ENCODE results near the gene SCFD1.

The SCFD1 gene

DNA sequence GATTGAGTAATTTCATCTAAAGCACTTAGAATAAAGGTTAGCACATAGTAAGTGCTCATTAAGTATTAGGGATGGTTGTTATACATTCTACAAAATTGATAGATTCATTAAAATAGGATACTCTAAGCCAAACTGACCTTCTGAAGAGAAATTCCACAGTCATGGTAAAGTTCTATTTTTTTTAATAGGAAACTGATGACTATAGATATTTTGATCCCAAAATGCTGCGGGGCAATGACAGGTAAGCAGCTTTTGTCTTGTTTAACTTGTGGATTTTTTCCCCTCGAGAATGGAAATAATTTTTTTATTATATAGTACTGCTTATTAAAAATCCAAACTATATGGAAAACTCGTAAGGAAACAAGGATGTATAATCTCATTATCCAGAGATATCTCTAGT, 97.0 kb downstream of the SCFD1 start:
- Histone ChIP-seq H3K4me1 (ENCODE audit: control insufficient read depth, insufficient read depth, low read length) (no peaks in the 10 kb centered on the region), H3K4me3 (ENCODE audit: low read length) (no peak overlapping the region), H3K36me3 (ENCODE audit: insufficient read depth, low read length) (peaks cover 38% of the 10 kb centered on the region), H3K27me3 (ENCODE audit: control insufficient read depth, insufficient read depth, low read length) (no peaks in the 10 kb centered on the region), H3K4me2 (ENCODE audit: low read length) (no peak overlapping the region), H3K9me3 (replicated peaks; ENCODE audit: low read length) (no peaks in the 10 kb centered on the region), H3K9ac (ENCODE audit: low read depth, low read length) (no peak overlapping the region)

DNA sequence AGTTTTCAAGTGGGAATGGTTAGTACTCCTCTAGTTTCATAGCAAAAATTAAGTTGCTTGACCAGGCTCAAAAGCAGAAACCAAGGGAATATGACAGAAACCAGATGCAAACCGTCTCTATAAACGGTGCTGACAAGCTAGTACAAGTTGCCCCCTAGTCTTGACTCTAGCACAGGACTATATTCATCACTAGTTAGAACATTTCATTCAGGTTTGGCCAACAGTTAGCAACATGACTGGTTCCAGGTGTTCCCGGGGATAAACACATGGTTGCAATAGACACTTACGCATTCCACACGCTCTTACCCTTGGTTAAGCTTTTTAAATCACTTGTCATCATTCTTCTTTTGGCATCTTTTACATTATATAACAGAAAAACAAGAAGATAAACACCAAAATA, 103.6 kb downstream of the SCFD1 start:
- no peaks in the 10 kb centered on the region for H3K4me1 ChIP-seq (ENCODE audit: control insufficient read depth, insufficient read depth, low read length)
- H3K9me3 ChIP-seq (replicated peaks; ENCODE audit: low read length) = no peaks in the 10 kb centered on the region
- H3K9ac ChIP-seq (ENCODE audit: low read depth, low read length) = no peak overlapping the region
- H3K4me3 ChIP-seq (ENCODE audit: low read length) = no peak overlapping the region
- no peak overlapping the region for H3K4me2 ChIP-seq (ENCODE audit: low read length)
- H3K27me3 ChIP-seq (ENCODE audit: control insufficient read depth, insufficient read depth, low read length) = no peaks in the 10 kb centered on the region
- H3K36me3 ChIP-seq (ENCODE audit: insufficient read depth, low read length) = peaks cover 43% of the 10 kb centered on the region

DNA sequence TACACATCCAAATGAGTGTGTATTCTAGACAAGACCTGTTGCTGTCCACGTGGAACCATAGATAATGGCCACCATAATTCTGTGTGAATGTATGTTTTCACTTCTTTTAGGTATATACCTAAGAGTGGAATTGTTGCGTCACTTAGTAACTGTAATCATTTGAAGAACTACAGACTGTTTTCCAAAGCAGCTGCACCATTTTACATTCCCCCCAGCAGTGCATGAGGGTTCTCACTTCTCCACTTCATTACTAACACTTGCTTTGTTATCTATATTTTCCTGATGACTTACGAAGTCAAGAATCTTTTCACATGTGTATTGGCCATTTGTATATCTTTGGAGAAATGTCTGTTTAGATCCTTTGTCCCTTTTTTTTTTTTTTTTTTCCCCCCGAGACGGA, 106.4 kb downstream of the SCFD1 start:
- no peak overlapping the region for H3K4me2 ChIP-seq (ENCODE audit: low read length)
- no peaks in the 10 kb centered on the region for H3K9me3 ChIP-seq (replicated peaks; ENCODE audit: low read length)
- H3K4me3 ChIP-seq (ENCODE audit: low read length) = no peak overlapping the region
- no peaks in the 10 kb centered on the region for H3K27me3 ChIP-seq (ENCODE audit: control insufficient read depth, insufficient read depth, low read length)
- no peaks in the 10 kb centered on the region for H3K4me1 ChIP-seq (ENCODE audit: control insufficient read depth, insufficient read depth, low read length)
- peaks cover 33% of the 10 kb centered on the region for H3K36me3 ChIP-seq (ENCODE audit: insufficient read depth, low read length)
- H3K9ac ChIP-seq (ENCODE audit: low read depth, low read length) = no peak overlapping the region

DNA sequence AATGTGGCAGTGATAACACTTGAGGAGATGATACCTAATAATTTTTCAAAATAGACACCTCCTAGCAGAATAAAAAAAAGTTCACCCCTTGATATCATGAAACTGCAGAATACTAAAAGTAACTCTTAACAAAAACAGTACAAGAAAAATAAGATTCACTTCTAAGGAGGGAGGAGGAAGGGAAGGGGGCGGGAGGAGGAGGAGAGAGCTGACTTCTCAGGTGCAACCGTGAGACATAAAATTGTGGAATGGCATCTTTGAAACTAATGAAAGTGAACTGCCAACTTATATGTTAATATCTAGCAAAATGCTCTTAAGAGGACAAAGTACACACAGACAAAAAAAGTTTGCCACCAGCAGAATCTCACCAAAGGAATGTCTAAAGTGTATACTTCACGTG, 115.8 kb downstream of the SCFD1 start:
- Histone ChIP-seq H3K9ac (ENCODE audit: low read depth, low read length) (no peak overlapping the region), H3K4me1 (ENCODE audit: control insufficient read depth, insufficient read depth, low read length) (no peaks in the 10 kb centered on the region), H3K27me3 (ENCODE audit: control insufficient read depth, insufficient read depth, low read length) (no peaks in the 10 kb centered on the region), H3K4me3 (ENCODE audit: low read length) (no peak overlapping the region), H3K4me2 (ENCODE audit: low read length) (no peak overlapping the region), H3K36me3 (ENCODE audit: insufficient read depth, low read length) (peaks cover 25% of the 10 kb centered on the region), H3K9me3 (replicated peaks; ENCODE audit: low read length) (no peaks in the 10 kb centered on the region)

DNA sequence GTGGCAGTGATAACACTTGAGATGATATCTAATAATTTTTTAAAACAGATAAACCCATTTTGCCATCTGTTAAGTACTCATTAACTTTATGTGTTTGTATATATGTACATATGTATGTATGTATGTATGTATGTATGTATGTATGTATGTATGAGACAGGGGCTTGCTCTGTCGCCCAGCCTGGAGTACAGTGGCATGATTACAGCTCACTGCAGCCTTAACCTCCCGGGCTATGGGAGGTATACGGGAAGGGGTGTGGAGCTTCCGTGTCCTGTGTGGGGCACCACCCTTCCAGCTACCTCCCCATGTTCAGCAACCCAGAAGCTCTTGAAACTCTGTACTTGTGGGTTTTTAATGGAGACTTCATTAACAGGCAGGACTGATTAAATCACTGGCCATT, 116.9 kb downstream of the SCFD1 start:
- no peaks in the 10 kb centered on the region for H3K9me3 ChIP-seq (replicated peaks; ENCODE audit: low read length)
- H3K4me1 ChIP-seq (ENCODE audit: control insufficient read depth, insufficient read depth, low read length) = no peaks in the 10 kb centered on the region
- H3K27me3 ChIP-seq (ENCODE audit: control insufficient read depth, insufficient read depth, low read length) = no peaks in the 10 kb centered on the region
- no peak overlapping the region for H3K4me2 ChIP-seq (ENCODE audit: low read length)
- no peak overlapping the region for H3K9ac ChIP-seq (ENCODE audit: low read depth, low read length)
- H3K36me3 ChIP-seq (ENCODE audit: insufficient read depth, low read length) = peaks cover 25% of the 10 kb centered on the region
- no peak overlapping the region for H3K4me3 ChIP-seq (ENCODE audit: low read length)

DNA sequence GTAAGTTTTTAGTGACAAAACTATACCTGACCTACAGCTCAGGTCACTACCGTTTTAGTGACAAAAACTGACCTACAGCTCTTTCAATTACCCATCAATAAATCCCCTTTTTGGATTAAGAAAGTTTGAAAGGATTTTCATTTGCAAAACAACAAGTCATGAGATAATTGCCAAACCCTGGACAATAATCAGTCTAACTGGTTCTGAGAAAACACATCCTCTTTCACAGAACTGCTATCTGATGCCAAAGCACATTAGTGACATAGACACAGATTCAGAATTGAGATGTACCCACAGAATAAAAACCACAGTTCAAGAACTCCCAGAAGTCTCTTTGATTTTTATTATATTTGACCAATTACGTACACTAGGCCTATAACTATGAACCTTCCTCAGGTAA, 126.2 kb downstream of the SCFD1 start:
- no peak overlapping the region for H3K9ac ChIP-seq (ENCODE audit: low read depth, low read length)
- H3K4me1 ChIP-seq (ENCODE audit: control insufficient read depth, insufficient read depth, low read length) = no peaks in the 10 kb centered on the region
- H3K36me3 ChIP-seq (ENCODE audit: insufficient read depth, low read length) = no peaks in the 10 kb centered on the region
- no peak overlapping the region for H3K4me3 ChIP-seq (ENCODE audit: low read length)
- no peaks in the 10 kb centered on the region for H3K9me3 ChIP-seq (replicated peaks; ENCODE audit: low read length)
- no peak overlapping the region for H3K4me2 ChIP-seq (ENCODE audit: low read length)
- peaks cover 43% of the 10 kb centered on the region for H3K27me3 ChIP-seq (ENCODE audit: control insufficient read depth, insufficient read depth, low read length)

DNA sequence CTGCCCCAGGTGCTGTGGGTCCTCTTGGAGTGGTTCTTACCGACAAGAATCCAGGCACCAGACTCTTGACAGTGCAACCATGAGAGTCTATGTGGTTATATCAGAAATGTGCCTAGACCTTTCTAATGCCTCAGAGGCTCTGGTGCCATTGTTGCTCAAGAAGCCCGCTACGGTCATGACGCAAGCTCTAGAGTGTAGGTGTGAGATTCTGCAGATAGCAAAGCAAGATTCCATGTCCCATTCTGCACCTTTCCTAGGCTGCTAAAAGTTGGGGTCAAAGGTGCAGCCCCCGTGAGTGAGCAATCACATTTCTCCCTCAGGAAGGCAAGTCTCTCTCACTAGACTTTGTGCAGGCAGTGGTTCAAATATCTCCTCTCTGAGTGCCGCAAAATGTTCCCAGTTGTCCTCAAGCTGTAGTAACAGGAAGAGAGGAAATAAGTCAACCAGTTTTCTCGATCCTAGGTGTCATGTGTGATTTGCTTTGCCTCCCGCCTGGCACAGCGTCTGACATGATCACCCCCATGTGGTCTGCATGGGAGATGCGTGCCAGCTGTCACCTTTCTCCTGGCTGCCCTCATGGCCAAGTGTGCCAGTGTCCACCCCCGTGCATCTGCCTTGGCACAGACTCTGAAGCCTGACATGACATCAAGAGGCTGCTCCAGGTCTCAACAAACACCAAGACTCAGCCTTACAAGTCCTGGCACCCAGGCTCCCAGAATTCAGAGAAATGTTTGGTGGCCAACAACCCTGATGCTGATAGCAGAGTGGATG, 129.7 kb downstream of the SCFD1 start:
- Histone ChIP-seq H3K9ac (ENCODE audit: low read depth, low read length) (no peak overlapping the region), H3K9me3 (replicated peaks; ENCODE audit: low read length) (no peaks in the 10 kb centered on the region), H3K27me3 (ENCODE audit: control insufficient read depth, insufficient read depth, low read length) (peaks cover 46% of the 10 kb centered on the region), H3K4me2 (ENCODE audit: low read length) (no peak overlapping the region), H3K4me3 (ENCODE audit: low read length) (no peak overlapping the region), H3K4me1 (ENCODE audit: control insufficient read depth, insufficient read depth, low read length) (no peaks in the 10 kb centered on the region), H3K36me3 (ENCODE audit: insufficient read depth, low read length) (no peaks in the 10 kb centered on the region)

DNA sequence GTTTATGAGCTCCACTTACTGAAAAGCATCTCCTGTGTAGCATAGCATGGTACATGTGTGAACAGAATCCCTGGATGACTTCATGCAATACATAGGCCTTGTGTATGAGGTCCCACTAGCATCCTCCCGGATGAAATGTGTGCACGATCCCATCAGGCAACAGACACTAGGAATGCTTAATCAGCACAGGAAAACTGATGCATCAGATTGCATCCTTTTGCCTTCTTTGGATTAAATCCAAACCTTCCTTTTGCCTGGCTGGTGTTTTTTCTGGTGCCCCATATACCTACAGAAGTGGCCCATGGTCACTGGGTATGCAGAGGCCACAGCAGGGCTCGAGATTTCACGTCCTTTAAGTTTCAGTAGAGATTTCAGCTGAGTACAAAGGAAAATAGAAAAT, 131.3 kb downstream of the SCFD1 start:
- no peak overlapping the region for H3K9ac ChIP-seq (ENCODE audit: low read depth, low read length)
- no peaks in the 10 kb centered on the region for H3K9me3 ChIP-seq (replicated peaks; ENCODE audit: low read length)
- H3K4me1 ChIP-seq (ENCODE audit: control insufficient read depth, insufficient read depth, low read length) = no peaks in the 10 kb centered on the region
- H3K4me2 ChIP-seq (ENCODE audit: low read length) = no peak overlapping the region
- H3K4me3 ChIP-seq (ENCODE audit: low read length) = no peak overlapping the region
- peaks cover 37% of the 10 kb centered on the region for H3K27me3 ChIP-seq (ENCODE audit: control insufficient read depth, insufficient read depth, low read length)
- H3K36me3 ChIP-seq (ENCODE audit: insufficient read depth, low read length) = no peaks in the 10 kb centered on the region

DNA sequence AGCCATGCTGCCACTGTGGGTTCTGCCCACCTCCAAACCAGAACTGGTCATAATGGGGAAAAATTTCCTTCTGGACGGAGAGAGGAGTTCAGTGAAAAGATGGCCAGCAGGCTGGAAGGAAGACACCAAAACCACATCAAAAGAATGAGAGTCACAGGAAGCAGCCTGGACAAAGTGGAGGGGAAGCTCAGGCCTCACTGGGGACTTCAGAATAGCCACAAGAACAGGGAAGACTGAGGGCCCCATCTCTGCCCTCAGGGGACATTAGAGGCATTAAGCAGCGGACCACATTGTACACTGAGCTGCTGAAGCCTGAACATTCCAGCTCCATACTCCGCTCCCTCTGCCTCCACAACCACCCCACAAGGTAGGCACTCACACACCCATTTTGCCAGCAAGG, 132.7 kb downstream of the SCFD1 start:
- Histone ChIP-seq H3K9me3 (replicated peaks; ENCODE audit: low read length) (no peaks in the 10 kb centered on the region), H3K27me3 (ENCODE audit: control insufficient read depth, insufficient read depth, low read length) (peaks cover 31% of the 10 kb centered on the region), H3K36me3 (ENCODE audit: insufficient read depth, low read length) (no peaks in the 10 kb centered on the region), H3K9ac (ENCODE audit: low read depth, low read length) (no peak overlapping the region), H3K4me3 (ENCODE audit: low read length) (no peak overlapping the region), H3K4me1 (ENCODE audit: control insufficient read depth, insufficient read depth, low read length) (no peaks in the 10 kb centered on the region), H3K4me2 (ENCODE audit: low read length) (no peak overlapping the region)

DNA sequence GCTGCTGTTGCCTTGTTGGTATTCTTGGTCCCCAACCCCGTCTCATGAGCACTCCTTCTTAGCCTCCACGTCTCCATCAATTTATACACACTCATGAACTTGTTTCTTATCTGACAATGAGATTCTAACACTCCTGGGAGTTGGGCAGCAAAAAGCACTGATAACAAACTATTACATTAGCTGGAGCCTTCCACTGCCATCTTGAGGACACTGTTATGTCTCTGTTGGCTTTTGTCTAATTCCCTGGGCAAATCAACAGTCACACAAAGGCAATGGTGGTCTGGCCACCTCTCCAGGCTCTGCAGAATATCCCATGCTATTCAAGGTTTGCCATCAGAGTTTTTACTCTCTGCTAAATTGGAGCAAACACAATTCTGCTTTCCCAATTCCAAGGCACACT, 134.5 kb downstream of the SCFD1 start:
- Histone ChIP-seq H3K4me1 (ENCODE audit: control insufficient read depth, insufficient read depth, low read length) (no peaks in the 10 kb centered on the region), H3K9ac (ENCODE audit: low read depth, low read length) (no peak overlapping the region), H3K9me3 (replicated peaks; ENCODE audit: low read length) (no peaks in the 10 kb centered on the region), H3K4me2 (ENCODE audit: low read length) (no peak overlapping the region), H3K36me3 (ENCODE audit: insufficient read depth, low read length) (no peaks in the 10 kb centered on the region), H3K4me3 (ENCODE audit: low read length) (no peak overlapping the region), H3K27me3 (ENCODE audit: control insufficient read depth, insufficient read depth, low read length) (peaks cover 33% of the 10 kb centered on the region)

DNA sequence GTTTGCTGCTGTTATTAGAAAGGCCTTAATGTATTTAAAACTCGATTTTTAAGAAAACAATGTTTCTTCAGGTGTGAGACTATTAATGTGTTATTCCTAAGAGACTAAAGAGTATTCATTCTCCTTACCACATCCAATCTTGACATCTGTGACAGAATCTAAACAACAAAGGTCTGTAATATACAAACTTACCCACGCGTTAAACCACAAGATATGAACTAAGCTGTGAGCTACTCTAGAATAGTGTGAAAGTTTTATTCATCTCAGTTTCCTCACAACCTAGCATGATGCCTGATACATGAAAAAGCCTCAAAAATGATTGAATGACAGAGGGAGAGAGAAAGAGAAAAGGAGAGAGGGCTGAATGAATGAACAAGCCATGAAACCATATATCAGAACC, 135.0 kb downstream of the SCFD1 start:
- Histone ChIP-seq H3K4me2 (ENCODE audit: low read length) (no peak overlapping the region), H3K36me3 (ENCODE audit: insufficient read depth, low read length) (no peaks in the 10 kb centered on the region), H3K9me3 (replicated peaks; ENCODE audit: low read length) (no peaks in the 10 kb centered on the region), H3K9ac (ENCODE audit: low read depth, low read length) (no peak overlapping the region), H3K4me1 (ENCODE audit: control insufficient read depth, insufficient read depth, low read length) (no peaks in the 10 kb centered on the region), H3K4me3 (ENCODE audit: low read length) (no peak overlapping the region), H3K27me3 (ENCODE audit: control insufficient read depth, insufficient read depth, low read length) (peaks cover 33% of the 10 kb centered on the region)

All from skeletal muscle satellite cell (primary cell).